B cell (primary cell): Measurements from ENCODE around the gene REM2. TPM values are rescaled to one million over a fixed set of nuclear protein-coding genes. Genes with fewer than 3 reads are reported as not detected.
A peak's percentile ranks its signal among the peaks of the same experiment; 100 is the strongest.

Experiments used
- ATAC-seq: fragments of 200-7000 bp; cut with Tn5 transposase; one replicate; pipeline ENCODE4 v1.10.0; 2021; ENCODE audit warnings: low read depth, mild to moderate bottlenecking, moderate number of reproducible peaks, moderate library complexity
- CTCF ChIA-PET: fragments of 350-600 bp; sonication (Branson Sonifier 250); formaldehyde crosslinking; loops from one replicate; lab custom pipeline; 2021; ENCODE audit warnings: antibody characterized with exemption, inconsistent platforms; lab: Charles Lee
- POLR2A ChIA-PET: fragments of 350-600 bp; sonication (Branson Sonifier 250); formaldehyde crosslinking; loops from one replicate; lab custom pipeline; 2021; ENCODE audit warnings: antibody characterized with exemption; lab: Charles Lee
- DNase-seq: peaks from one replicate; pipeline ENCODE4 v3.0.0; 2013
- H2AFZ ChIP-seq: 2 replicates; pipeline ENCODE4 v1.6.1; 2012; ENCODE audit warnings: mild to moderate bottlenecking, low read depth, low read length; ENCODE audit not compliant: insufficient read depth, poor library complexity, severe bottlenecking
- H3K27ac ChIP-seq, 2 donors: 1 replicate in 1 of 2; 2 replicates in 1 of 2; pipeline ENCODE4 v1.5.1; 2012 to 2013; ENCODE audit warnings: low read length in 2 of 2, mild to moderate bottlenecking in 2 of 2, moderate library complexity in 1 of 2
- H3K27me3 ChIP-seq, 4 experiments: fragments of 200-600 bp in 1 of 4; sonication (generic) in 1 of 4; replicated peaks in 1 of 4; 1 replicate in 2 of 4; 2 replicates in 2 of 4; pipeline versions ENCODE4 v1.6.1 to v1.7.0; 2013 to 2016; ENCODE audit warnings: low read length in 3 of 4, mild to moderate bottlenecking in 2 of 4, mixed read lengths in 1 of 4, moderate library complexity in 1 of 4; ENCODE audit not compliant: insufficient read depth in 4 of 4, control insufficient read depth in 3 of 4; ENCODE audit errors: control extremely low read depth in 1 of 4
- H3K36me3 ChIP-seq, 2 experiments: replicated peaks in 1 of 2; 1 replicate in 1 of 2; 2 replicates in 1 of 2; pipeline versions ENCODE4 v1.6.1 to v1.7.1; 2013; ENCODE audit warnings: low read length in 1 of 2; ENCODE audit not compliant: insufficient read depth in 2 of 2, control insufficient read depth in 1 of 2; ENCODE audit errors: control extremely low read depth in 1 of 2, extremely low read depth in 1 of 2
- H3K4me1 ChIP-seq, 2 donors: fragments of 200-600 bp in 1 of 2; sonication (generic) in 1 of 2; 1 replicate in 1 of 2; 2 replicates in 1 of 2; pipeline versions ENCODE4 v1.5.1 to v1.6.1; 2013 to 2017; ENCODE audit warnings: low read length in 2 of 2; ENCODE audit not compliant: control insufficient read depth in 2 of 2, insufficient read depth in 2 of 2
- H3K4me2 ChIP-seq: replicated peaks from 2 replicates; pipeline ENCODE3; 2012; ENCODE audit warnings: mild to moderate bottlenecking, low read depth, low read length; ENCODE audit not compliant: poor library complexity, severe bottlenecking
- H3K4me3 ChIP-seq, 5 experiments: fragments of 200-600 bp in 1 of 5; sonication (generic) in 1 of 5; 1 replicate in 3 of 5; 2 replicates in 2 of 5; pipeline versions ENCODE4 v1.5.1 to v1.7.0; 2011 to 2016; ENCODE audit warnings: low read length in 4 of 5, mild to moderate bottlenecking in 4 of 5, low read depth in 2 of 5, control low read depth in 1 of 5, moderate library complexity in 1 of 5; ENCODE audit not compliant: insufficient read depth in 1 of 5; ENCODE audit errors: control extremely low read depth in 1 of 5, extremely low read depth in 1 of 5
- H3K79me2 ChIP-seq: fragments of 200-600 bp; sonication (generic); one replicate; pipeline ENCODE4 v1.6.0; 2016; ENCODE audit warnings: low read length; ENCODE audit not compliant: control insufficient read depth, insufficient read depth
- H3K9ac ChIP-seq: fragments of 200-600 bp; sonication (generic); 2 replicates; pipeline ENCODE4 v1.6.1; 2017; ENCODE audit warnings: mild to moderate bottlenecking, low read length, moderate library complexity
- H3K9me3 ChIP-seq, 3 donors: one replicate each; pipeline versions ENCODE4 v1.6.1 to v1.7.1; 2013; ENCODE audit warnings: low read length in 2 of 3; ENCODE audit not compliant: control insufficient read depth in 2 of 3, insufficient read depth in 1 of 3; ENCODE audit errors: control extremely low read depth in 1 of 3
- H4K20me1 ChIP-seq: 2 replicates; pipeline ENCODE4 v1.6.0; 2012; ENCODE audit warnings: mild to moderate bottlenecking, low read length; ENCODE audit not compliant: insufficient read depth, control insufficient read depth, poor library complexity, severe bottlenecking
- H3K27ac Mint-ChIP-seq: one replicate; pipeline ENCODE4 v1.8.0; 2021; ENCODE audit warnings: mixed read lengths
- H3K27me3 Mint-ChIP-seq: one replicate; pipeline ENCODE4 v1.8.0; 2021; ENCODE audit warnings: mixed read lengths
- H3K4me1 Mint-ChIP-seq: one replicate; pipeline ENCODE4 v1.8.0; 2021; ENCODE audit warnings: mixed read lengths
- H3K4me3 Mint-ChIP-seq: one replicate; pipeline ENCODE4 v1.8.0; 2021; ENCODE audit warnings: mixed read lengths
- H3K9me3 Mint-ChIP-seq: one replicate; pipeline ENCODE4 v1.8.0; 2022; ENCODE audit warnings: mixed read lengths; ENCODE audit not compliant: insufficient read depth
- CTCF ChIP-seq: fragments of 200-600 bp; IDR thresholded peaks from one replicate; pipeline ENCODE4 v1.8.0; 2022; ENCODE audit warnings: antibody characterized with exemption, mild to moderate bottlenecking
- EZH2 ChIP-seq: IDR thresholded peaks from 2 replicates; pipeline ENCODE4 v1.6.1; 2012; ENCODE audit warnings: borderline replicate concordance, low read depth, mild to moderate bottlenecking, moderate library complexity, low read length; ENCODE audit not compliant: insufficient read depth, poor library complexity, severe bottlenecking
- WGBS: methylation state at CpG from one replicate; pipeline ENCODE4 v1.1.5; 2013; ENCODE audit warnings: missing lambda C conversion rate; ENCODE audit not compliant: insufficient coverage; 5-methylcytosine and 5-hydroxymethylcytosine counted together
- intact Hi-C: fragments of 100-400 bp; cut with micrococcal nuclease; formaldehyde crosslinking; loops from one replicate; pipeline ENCODE4 v1.10.0; 2022
- polyA plus RNA-seq: library from polyadenylated mRNA; depleted of rRNA; stranded (reverse); fragments of >200 nt; gene quantifications from 2 replicates; pipeline ENCODE4 v1.2.3, GENCODE V29; 2012
- total RNA-seq, 2 donors: library from RNA; stranded (reverse); fragments of 120-200 nt in 1 of 2; gene quantifications; 1 replicate in 1 of 2; 2 replicates in 1 of 2; pipeline versions ENCODE4 v1.2.3 to v1.2.4, GENCODE V29; 2013 to 2022

The REM2 gene
- total and polyA plus RNA-seq, 2 donors (not counting 1 experiment from before 2014, with no cell fraction given): 5.6 to 12.9 TPM

GRCh38 chr14:22929104-22929960 is 46.3 kb downstream of the REM2 start, which contains the start of gene PRMT5:
TSS of gene PRMT5 (minus strand) at chr14:22929376. CDS start at chr14:22929361, 15 bp downstream.
- H3K27ac Mint-ChIP-seq: no peak within 1 kb of the TSS
- TF ChIP-seq CTCF (no peak), EZH2 (no peak)
- ChIA-PET POLR2A (interaction anchor here (0.6 to 2.3 kb wide), 11 partner anchors 9 to 339 kb away, joined by 3 to 22 read pairs (median 3); partner anchors contain the start of gene RBM23), CTCF (interaction anchor here (0.6 to 5.0 kb wide), 28 partner anchors 10 to 392 kb away, joined by 3 to 64 read pairs (median 4); partner anchors contain the start of genes AJUBA, DAD1, HAUS4 and LRP10)
- H4K20me1 ChIP-seq: no peaks in the 10 kb centered on the region
- H3K9me3 Mint-ChIP-seq: no peaks in the 10 kb centered on the region
- no peaks in the 10 kb centered on the region for H3K27me3 Mint-ChIP-seq
- H3K4me2 ChIP-seq: peak within 1 kb of the TSS; percentile 90
- DNase-seq: peak; percentile 100
- peak within 1 kb of the TSS; percentile 97 for H2AFZ ChIP-seq
- H3K9ac ChIP-seq: peak within 1 kb of the TSS; percentile 96
- H3K27me3 ChIP-seq: no peaks in the 10 kb centered on the region
- under 1% methylated on average over 47 of the region's 51 CpGs for WGBS
- peaks cover 3% of the 10 kb centered on the region for H3K79me2 ChIP-seq
- peaks cover 26% of the 10 kb centered on the region for H3K4me1 Mint-ChIP-seq
- peak; percentile 94 for ATAC-seq
- H3K36me3 ChIP-seq: peaks cover 2 to 13% of the 10 kb centered on the region in 2 experiments
- intact Hi-C loops: loop anchor here (1.0 to 5.0 kb wide), 8 partner anchors 10 to 373 kb away; partner anchors contain the start of genes ACIN1, C14orf119, DAD1 and HAUS4
- H3K4me1 ChIP-seq: peaks cover 13 to 23% of the 10 kb centered on the region in 2 donors
- H3K4me3 Mint-ChIP-seq: no peak within 1 kb of the TSS
- H3K9me3 ChIP-seq: no peaks in the 10 kb centered on the region
- H3K4me3 ChIP-seq: peak within 1 kb of the TSS; percentile 64 to 100 (median 96)
- peak within 1 kb of the TSS; percentile 65 to 86 for H3K27ac ChIP-seq
